ENCODE measurements around the gene LIX1L.
"Not testable (repeated sequence)": the region's sequence is repeated elsewhere in the genome, so short reads cannot be mapped to it uniquely, and the experiment has no call there.

Gene LIX1L

DNA sequence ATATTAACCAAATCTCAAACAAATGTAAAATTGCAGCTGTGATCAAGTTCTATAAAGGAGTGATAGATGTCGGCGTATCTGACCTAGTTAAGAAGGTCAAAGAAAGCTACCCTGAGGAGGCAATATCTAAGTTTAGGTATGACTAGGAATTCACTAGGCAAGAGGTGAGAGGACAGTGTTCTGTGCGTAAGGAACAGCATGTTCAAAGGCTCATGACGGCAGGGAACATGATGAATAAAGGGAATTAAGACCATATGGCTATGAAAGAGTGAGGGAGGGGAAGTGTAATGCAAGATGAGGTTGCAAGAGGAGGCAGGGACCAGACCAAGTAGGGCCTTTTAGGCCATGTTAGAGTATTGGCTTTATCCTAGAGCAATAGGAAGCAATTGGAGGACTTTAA lies 8.6 kb downstream of the LIX1L start:
- H3K4me1 Mint-ChIP-seq = peaks cover 8 to 23% of the 10 kb centered on the region in 2 donors

DNA sequence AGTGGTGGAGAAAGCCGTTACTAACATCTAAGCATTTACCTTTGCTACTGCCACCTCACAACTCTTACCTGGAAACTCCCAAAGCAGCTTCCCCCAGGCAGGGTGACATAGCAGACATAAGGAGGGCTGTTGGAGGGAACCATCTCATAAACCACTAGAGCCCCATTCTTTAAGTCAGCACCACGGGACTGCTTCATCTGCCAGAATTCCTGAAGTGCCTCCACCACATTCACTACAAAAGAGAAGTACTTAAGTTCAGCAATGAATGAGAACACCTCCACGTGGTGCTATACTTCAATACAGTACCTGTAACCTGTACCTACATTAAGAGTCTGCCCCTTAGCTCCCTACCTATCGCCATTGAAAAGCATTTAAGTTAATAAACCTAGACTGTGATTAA lies 10.3 kb downstream of the LIX1L start:
- H3K4me3 Mint-ChIP-seq = no peak overlapping the region
- H3K36me3 Mint-ChIP-seq = peaks cover 23 to 27% of the 10 kb centered on the region in 2 donors
- no peak for ATAC-seq (replicated peaks)
- H3K4me1 Mint-ChIP-seq = peaks cover 9 to 14% of the 10 kb centered on the region in 2 donors
- H3K9me3 Mint-ChIP-seq = no peaks in the 10 kb centered on the region
- H3K27me3 Mint-ChIP-seq = no peaks in the 10 kb centered on the region
- DNase-seq = no peak
- H3K27ac Mint-ChIP-seq = no peak overlapping the region

More for the DNA sequence above, 8.6 kb downstream of the LIX1L start:
- DNase-seq = no peak
- Mint-ChIP-seq H3K27me3 (no peaks in the 10 kb centered on the region), H3K27ac (no peak overlapping the region), H3K36me3 (peaks cover 16 to 25% of the 10 kb centered on the region in 2 donors), H3K9me3 (no peaks in the 10 kb centered on the region), H3K4me3 (no peak overlapping the region)
- no peak for ATAC-seq (replicated peaks)

DNA sequence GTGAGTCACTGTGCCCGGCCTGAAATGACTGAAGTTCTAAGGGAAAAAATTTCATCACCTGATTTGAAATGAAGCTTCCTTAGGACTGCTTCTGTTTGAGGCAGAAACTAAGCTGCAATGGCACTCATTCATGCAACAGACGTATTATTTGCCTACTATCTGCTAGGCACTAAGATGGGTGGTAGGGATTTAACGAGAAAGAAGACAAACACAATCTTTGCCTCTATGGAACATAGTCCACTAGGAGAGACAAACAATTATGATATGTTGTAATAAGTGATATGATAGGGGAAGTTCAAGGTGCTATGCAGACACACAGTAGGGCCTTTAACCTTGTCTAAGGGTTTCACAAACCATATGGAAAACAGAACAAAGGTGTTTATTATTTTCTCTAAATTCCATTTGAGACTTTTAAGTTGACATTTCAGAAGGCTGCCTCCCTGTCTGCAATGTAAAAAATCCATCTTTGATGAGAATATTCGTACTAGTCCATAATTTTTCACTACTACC lies 11.3 kb downstream of the LIX1L start:
- Mint-ChIP-seq H3K9me3 (no peaks in the 10 kb centered on the region), H3K27me3 (no peaks in the 10 kb centered on the region), H3K4me1 (peaks cover 8 to 10% of the 10 kb centered on the region in 2 donors), H3K4me3 (no peak overlapping the region), H3K36me3 (peaks cover 29% of the 10 kb centered on the region in 2 donors), H3K27ac (no peak overlapping the region)
- DNase-seq (no peak), ATAC-seq (replicated peaks) (no peak)

DNA sequence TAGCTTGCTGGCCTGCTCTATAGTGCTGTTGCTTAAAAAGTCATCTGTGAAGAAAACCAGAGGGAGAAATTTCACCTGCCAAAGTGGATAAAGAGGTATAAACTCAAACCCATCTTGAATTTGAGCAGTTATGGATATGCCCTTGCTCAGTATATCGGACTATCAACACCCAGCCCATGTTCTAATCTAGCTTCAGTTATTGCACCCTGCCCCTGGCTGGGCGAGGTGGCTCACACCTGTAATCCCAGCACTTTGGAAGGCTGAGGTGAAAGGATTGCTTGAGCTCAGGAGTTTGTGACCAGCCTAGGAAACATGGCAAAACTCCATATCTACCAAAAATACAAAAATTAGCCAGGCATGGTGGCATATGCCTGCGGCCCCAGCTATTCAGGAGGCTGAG lies 13.3 kb downstream of the LIX1L start:
- H3K36me3 Mint-ChIP-seq = peaks cover 29 to 34% of the 10 kb centered on the region in 2 donors
- peaks cover 5% of the 10 kb centered on the region in 2 donors for H3K4me1 Mint-ChIP-seq
- H3K4me3 Mint-ChIP-seq = no peak overlapping the region
- H3K27ac Mint-ChIP-seq = no peak overlapping the region
- no peaks in the 10 kb centered on the region for H3K27me3 Mint-ChIP-seq
- ATAC-seq (replicated peaks) (no peak), DNase-seq (no peak)
- H3K9me3 Mint-ChIP-seq = no peaks in the 10 kb centered on the region

DNA sequence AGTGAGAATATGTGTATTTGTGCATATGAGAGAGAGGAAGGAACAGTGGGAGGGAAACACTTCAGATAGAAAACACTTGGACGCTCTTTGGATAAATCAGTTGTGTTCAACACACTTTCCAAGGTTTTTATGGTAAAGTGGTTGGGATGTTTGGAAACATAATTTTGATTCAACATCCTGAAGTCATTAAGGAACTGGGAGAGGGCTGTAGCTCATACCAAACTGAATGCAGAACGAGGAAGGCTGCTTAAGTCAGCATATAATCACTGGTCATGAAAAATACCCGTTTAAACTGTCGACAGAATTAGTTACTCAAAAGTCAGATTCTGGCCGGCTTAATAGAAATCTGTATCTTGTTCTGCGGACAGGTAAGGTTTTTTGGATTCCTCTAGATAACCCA lies 14.9 kb downstream of the LIX1L start:
- peaks cover 0 to 2% of the 10 kb centered on the region in 2 donors for H3K4me1 Mint-ChIP-seq
- no peak overlapping the region for H3K4me3 Mint-ChIP-seq
- no peaks in the 10 kb centered on the region for H3K9me3 Mint-ChIP-seq
- peaks cover 27 to 31% of the 10 kb centered on the region in 2 donors for H3K36me3 Mint-ChIP-seq
- ATAC-seq (replicated peaks) (no peak), DNase-seq (no peak)
- no peaks in the 10 kb centered on the region for H3K27me3 Mint-ChIP-seq
- H3K27ac Mint-ChIP-seq = peak overlapping the region; percentile 15

DNA sequence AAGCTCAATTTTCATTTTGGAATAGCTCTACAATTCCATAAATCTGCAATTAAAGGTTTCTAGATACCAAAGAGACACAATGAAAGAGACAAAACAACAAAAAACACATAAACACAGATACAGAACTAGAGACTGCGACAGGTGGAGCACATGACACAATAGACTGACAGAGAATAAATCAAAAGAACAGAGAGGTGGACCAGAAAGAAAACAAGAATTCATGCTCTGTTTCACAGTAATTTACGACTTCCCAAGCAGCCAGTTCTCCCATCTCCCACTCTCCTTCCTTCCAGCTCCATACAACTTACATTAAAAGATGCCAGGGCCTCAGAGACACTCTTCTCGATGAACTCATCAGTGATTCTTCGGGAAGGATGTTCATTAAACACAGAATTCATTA lies 15.4 kb downstream of the LIX1L start:
- no peak for ATAC-seq (replicated peaks)
- no peaks in the 10 kb centered on the region for H3K9me3 Mint-ChIP-seq

DNA sequence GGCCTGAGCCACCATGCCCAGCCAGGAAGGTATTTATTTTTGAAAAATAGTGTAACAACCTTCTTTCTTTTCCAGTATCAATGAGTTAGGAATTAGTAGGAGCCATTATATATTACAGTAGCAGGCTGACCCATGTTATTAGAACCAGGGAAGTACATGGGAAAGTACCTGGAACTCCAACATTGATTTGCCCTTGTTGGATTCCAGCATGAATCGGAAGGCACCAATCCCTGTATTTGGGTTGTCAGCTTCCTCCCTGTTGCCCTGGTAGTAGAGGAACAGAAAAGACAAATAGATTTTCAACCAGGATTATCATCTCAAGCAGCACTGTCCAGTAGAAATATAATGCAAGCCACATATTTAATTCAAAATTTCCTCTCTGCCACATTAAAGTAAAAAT lies 20.4 kb downstream of the LIX1L start:
- Mint-ChIP-seq H3K9me3 (no peaks in the 10 kb centered on the region), H3K4me1 (peaks cover 9 to 20% of the 10 kb centered on the region in 2 donors), H3K4me3 (no peak overlapping the region), H3K36me3 (peaks cover 34 to 39% of the 10 kb centered on the region in 2 donors), H3K27me3 (no peaks in the 10 kb centered on the region), H3K27ac (peak overlapping the region; percentile 51)
- ATAC-seq (replicated peaks) (no peak), DNase-seq (no peak)

More for the DNA sequence above, 15.4 kb downstream of the LIX1L start:
- no peak for DNase-seq
- H3K36me3 Mint-ChIP-seq = peaks cover 27 to 31% of the 10 kb centered on the region in 2 donors
- peaks cover 0 to 2% of the 10 kb centered on the region in 2 donors for H3K4me1 Mint-ChIP-seq
- H3K27ac Mint-ChIP-seq = no peak overlapping the region
- no peaks in the 10 kb centered on the region for H3K27me3 Mint-ChIP-seq
- no peak overlapping the region for H3K4me3 Mint-ChIP-seq

DNA sequence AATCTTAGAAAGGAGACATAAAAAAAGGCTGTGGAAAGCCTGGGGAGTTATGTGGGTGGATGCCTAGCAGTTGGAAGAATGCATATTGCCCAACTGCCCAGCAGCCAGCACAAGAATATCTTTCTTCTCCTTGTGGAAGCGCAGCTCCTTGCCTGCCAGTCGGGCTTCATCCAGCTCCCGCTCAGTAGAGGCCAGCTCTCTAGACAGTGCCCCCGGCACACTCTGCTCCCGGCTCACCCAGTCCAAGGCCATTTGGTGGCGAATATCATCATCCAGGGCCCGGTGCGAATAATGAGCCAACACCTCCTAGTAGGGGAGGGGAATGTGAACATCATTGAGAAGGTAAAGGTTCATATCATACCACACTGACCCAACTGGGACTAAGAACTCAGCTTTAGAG lies 21.6 kb downstream of the LIX1L start:
- ATAC-seq (replicated peaks) (no peak), DNase-seq (no peak)
- peaks cover 11 to 30% of the 10 kb centered on the region in 2 donors for H3K4me1 Mint-ChIP-seq
- H3K27ac Mint-ChIP-seq = no peak overlapping the region
- H3K27me3 Mint-ChIP-seq = no peaks in the 10 kb centered on the region
- peaks cover 26 to 38% of the 10 kb centered on the region in 2 donors for H3K36me3 Mint-ChIP-seq
- no peaks in the 10 kb centered on the region for H3K9me3 Mint-ChIP-seq
- H3K4me3 Mint-ChIP-seq = no peak overlapping the region

DNA sequence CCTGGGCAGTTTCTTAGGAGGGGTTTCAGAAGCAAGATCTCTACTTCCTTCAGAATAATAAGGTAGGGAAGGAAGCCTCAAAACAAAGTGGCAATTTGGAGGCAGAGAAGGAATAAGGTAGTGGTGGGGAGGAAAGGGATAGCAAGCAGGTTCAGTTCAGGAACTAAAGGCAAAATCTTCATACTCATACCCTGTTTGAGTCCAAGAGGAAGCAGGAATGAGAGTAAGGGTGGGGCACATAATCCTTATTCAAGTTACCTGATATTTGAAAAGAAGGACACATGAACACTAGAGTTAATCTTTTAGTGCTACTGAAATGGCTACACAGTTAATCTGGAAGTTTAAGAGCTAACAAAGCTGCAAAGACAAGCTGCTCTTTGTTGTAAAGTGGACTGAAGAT lies 22.1 kb downstream of the LIX1L start:
- Mint-ChIP-seq H3K9me3 (no peaks in the 10 kb centered on the region), H3K4me3 (no peak overlapping the region), H3K27me3 (no peaks in the 10 kb centered on the region), H3K36me3 (peaks cover 27 to 43% of the 10 kb centered on the region in 2 donors), H3K27ac (no peak overlapping the region), H3K4me1 (peaks cover 12 to 33% of the 10 kb centered on the region in 2 donors)
- ATAC-seq (replicated peaks) = no peak
- no peak for DNase-seq

DNA sequence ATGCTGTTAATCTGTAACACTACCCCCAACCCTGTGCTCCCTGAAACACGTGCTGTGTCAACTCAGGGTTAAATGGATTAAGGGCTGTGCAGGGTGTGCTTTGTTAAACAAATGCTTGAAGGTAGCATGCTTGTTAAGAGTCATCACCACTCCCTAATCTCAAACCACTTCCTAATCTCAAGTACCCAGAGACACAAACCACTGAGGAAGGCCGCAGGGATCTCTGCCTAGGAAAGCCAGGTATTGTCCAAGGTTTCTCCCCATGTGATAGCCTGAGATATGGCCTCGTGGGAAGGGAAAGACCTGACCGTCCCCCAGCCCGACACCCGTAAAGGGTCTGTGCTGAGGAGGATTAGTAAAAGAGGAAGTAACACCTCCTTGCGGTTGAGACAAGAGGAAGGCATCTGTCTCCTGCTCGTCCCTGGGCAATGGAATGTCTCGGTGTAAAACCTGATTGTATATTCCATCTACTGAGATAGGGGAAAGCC lies 25.3 kb downstream of the LIX1L start:
- not testable (repeated sequence) for H3K9me3 Mint-ChIP-seq, H3K27me3 Mint-ChIP-seq
- DNase-seq (peak; percentile 36), ATAC-seq (replicated peaks) (peak; percentile 29 to 51)
- H3K36me3 Mint-ChIP-seq = peaks cover 25 to 48% of the 10 kb centered on the region in 2 donors
- peak overlapping the region; percentile 80 for H3K27ac Mint-ChIP-seq
- peaks cover 18 to 50% of the 10 kb centered on the region in 2 donors for H3K4me1 Mint-ChIP-seq
- H3K4me3 Mint-ChIP-seq = peak overlapping the region; percentile 32 to 44

DNA sequence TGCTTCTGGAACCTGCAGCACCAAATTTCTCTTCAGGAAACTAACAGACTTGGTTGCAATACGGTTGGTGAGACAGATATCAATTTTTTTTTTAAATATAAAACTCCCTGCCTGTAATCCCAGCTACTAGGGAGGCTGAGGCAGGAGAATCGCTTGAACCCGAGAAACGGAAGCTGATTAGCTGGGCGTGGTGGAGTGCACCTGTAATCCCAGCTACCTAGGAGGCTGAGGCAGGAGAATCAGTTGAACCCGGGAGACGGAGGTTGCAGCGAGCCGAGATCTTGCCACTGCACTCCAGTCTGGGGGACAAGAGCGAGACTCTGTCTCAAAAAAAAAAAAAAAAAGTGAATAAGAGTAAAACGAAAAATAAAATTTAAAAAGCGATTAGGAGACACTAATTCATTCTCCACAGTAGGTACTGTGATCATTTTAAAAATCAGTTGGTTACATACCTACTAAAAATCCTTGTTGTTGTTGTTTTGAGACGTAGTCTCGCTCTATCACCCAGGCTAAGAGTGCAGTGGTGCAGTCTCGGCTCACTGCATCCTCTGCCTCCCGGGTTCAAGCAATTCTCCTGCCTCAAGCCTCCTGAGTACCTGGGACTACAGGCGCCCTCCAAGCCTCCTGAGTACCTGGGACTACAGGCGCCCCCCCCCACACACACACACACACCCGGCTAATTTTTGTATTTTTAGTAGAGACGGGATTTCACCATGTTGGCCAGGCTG lies 29.7 kb downstream of the LIX1L start:
- H3K27ac Mint-ChIP-seq = peak overlapping the region; percentile 42
- ATAC-seq (replicated peaks) (no peak), DNase-seq (no peak)
- no peaks in the 10 kb centered on the region for H3K9me3 Mint-ChIP-seq
- H3K4me3 Mint-ChIP-seq = peak overlapping the region in 1 of 2 donors; percentile 68
- no peaks in the 10 kb centered on the region for H3K27me3 Mint-ChIP-seq
- peaks cover 23 to 45% of the 10 kb centered on the region in 2 donors for H3K4me1 Mint-ChIP-seq
- peaks cover 17 to 28% of the 10 kb centered on the region in 2 donors for H3K36me3 Mint-ChIP-seq

DNA sequence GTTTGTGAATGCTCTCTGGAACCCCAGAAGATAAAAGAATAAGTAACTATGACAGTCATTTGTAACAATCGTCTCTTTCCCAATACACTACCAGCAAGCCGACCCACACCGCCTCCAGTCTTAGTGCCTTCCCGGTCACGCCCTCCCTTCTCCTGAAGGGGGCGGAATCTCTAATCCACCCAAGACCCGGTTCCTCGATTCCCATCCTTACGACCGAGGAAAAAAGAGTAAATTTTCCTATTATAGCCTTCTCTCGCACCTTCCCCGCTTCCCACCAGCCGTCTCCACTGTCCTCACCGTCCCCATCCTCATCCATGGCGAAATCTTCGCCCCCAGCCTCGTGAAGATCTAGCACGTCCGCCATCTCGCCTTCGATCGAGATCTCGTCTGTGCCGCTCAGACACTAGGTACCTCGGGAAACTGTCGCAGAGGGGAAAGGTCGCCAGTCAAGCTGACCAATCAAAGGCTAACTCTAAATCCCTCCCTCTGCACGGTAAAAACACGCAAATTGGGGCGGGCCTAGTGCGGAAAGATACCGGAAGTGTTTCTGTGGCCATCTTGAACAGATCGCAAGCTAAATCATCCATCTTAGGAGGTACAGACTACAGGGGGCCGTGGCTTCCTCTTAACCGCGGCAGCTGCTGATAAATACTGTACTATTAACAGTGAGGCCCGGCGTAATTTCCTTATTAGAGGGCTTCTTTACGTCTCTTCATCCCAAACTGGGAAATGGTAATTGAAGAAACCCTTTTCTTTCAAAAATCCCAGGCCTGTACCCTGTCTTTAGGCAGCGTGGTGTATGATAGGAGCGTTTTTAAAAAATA lies 30.5 kb downstream of the LIX1L start, which contains the start of gene RBM8A:
Gene RBM8A (minus strand): TSS at position 422 of the 824 bp plus-strand sequence. CDS start 58 bp downstream, at position 364.
- DNase-seq (peak; percentile 95), ATAC-seq (replicated peaks) (peak; percentile 97 to 99)
- no peaks in the 10 kb centered on the region for H3K9me3 Mint-ChIP-seq
- peak within 1 kb of the TSS; percentile 42 for H3K27ac Mint-ChIP-seq
- H3K4me3 Mint-ChIP-seq = peak within 1 kb of the TSS in 1 of 2 donors; percentile 68
- peaks cover 17 to 37% of the 10 kb centered on the region in 2 donors for H3K4me1 Mint-ChIP-seq
- H3K36me3 Mint-ChIP-seq = peaks cover 20 to 28% of the 10 kb centered on the region in 2 donors
- no peaks in the 10 kb centered on the region for H3K27me3 Mint-ChIP-seq

DNA sequence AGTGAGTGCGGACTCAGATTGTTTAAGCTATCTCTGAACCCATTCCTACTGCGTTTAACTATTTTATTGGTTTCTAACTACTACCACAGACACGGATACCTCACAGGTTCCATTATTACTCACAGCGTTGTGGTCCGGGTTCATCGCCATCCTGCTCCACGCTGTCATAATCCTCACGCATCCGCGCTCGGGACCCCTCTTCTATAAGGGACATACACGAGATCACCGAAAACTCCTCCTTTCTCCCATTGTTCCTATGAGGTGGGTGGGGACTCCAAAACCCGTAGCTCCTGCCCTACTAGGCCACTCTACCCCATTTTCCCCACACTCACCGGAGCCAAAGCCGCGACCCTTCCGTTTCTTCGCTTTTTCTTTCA lies 31.1 kb downstream of the LIX1L start:
- Mint-ChIP-seq H3K4me1 (peaks cover 16 to 31% of the 10 kb centered on the region in 2 donors), H3K27ac (no peak overlapping the region), H3K36me3 (peaks cover 18 to 26% of the 10 kb centered on the region in 2 donors), H3K4me3 (no peak overlapping the region), H3K9me3 (no peaks in the 10 kb centered on the region), H3K27me3 (no peaks in the 10 kb centered on the region)
- DNase-seq (no peak), ATAC-seq (replicated peaks) (peak; percentile 6 to 34)

DNA sequence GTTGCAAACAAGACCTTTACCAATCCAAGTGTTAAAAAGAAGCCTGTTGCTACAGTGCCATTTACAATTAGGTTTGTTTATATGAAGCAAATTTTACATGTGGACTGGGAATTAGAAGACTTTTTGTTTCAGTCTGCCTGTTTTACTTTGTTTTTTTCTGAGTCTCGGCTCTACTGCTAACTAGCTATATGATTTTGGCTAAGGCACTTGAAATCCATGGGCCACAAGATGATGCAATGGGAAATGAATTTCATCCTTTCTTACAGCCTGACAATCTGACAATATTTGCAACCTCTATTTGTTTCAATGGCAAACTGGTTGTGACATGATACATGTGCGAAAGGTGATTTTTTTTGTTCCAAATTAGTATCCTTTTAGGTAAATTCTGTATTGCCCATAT lies 35.6 kb downstream of the LIX1L start:
- H3K9me3 Mint-ChIP-seq = no peaks in the 10 kb centered on the region
- no peaks in the 10 kb centered on the region for H3K27me3 Mint-ChIP-seq
- DNase-seq (no peak), ATAC-seq (replicated peaks) (no peak)
- no peak overlapping the region for H3K27ac Mint-ChIP-seq
- no peak overlapping the region for H3K4me3 Mint-ChIP-seq
- H3K36me3 Mint-ChIP-seq = peaks cover 13 to 26% of the 10 kb centered on the region in 2 donors
- peaks cover 22 to 40% of the 10 kb centered on the region in 2 donors for H3K4me1 Mint-ChIP-seq

Measured in stimulated activated naive B cell treated with anti-CD40 and anti-IgM and Interleukin-4, amounts not matched to agents 10 μg/mL and 1 μg/mL and 100 μg/mL, for 72 hours (primary cell).